ENCODE data around the gene HIGD1A. TPM values are rescaled to one million over a fixed set of nuclear protein-coding genes. Genes with fewer than 3 reads are reported as not detected.

HIGD1A gene
- total and polyA plus RNA-seq, 10 of the 15 experiments (the other 5 are each of a cell fraction or from before 2014, with no cell fraction given), result 73.9 to 487 (median 175) TPM

- TF ChIP-seq STAT3 (IDR thresholded peaks at IDR 0.05; ENCODE audit: low read depth, low read length), result no peak
- no peak for TF ChIP-seq E2F4 (IDR thresholded peaks at IDR 0.05; ENCODE audit: low read depth, low read length)
- TF ChIP-seq RB1 (IDR thresholded peaks at IDR 0.05; ENCODE audit: borderline replicate concordance), result no peak
- TF ChIP-seq CEBPZ (IDR thresholded peaks at IDR 0.05; ENCODE audit: low read depth, low read length), result no peak
- TF ChIP-seq USF2 (IDR thresholded peaks at IDR 0.05; ENCODE audit: borderline replicate concordance, low read depth, low read length), result no peak
- TF ChIP-seq MLLT1 (IDR thresholded peaks at IDR 0.05), result no peak
Observed at GRCh38 chr3:42790714-42791229, 13.5 kb downstream of the HIGD1A start (continued).

Data from GM12878 (cell line).